ENCODE results near the gene HAUS7.

The HAUS7 gene

DNA sequence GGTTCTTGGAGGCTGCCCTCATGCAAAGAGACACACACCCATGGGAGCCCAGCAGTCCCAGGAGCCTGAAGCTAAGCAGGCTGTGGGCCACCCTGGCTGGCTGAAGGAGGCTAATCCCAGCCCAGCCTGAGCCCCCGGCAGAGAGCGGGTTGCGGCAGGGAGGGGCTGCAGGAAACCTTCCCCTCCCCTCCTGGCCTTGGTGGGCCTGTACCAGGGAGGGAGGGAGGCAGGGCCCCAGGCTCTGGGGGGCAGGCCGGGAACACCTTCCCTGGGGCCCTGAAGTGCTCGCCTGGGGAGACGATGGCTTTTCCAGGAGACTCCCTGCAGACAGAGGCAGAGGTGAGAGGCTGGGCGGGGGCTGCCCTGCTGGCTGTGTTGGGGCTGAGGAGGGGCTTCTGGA is 28.1 kb upstream of the HAUS7 start:
- no peak for DNase-seq

DNA sequence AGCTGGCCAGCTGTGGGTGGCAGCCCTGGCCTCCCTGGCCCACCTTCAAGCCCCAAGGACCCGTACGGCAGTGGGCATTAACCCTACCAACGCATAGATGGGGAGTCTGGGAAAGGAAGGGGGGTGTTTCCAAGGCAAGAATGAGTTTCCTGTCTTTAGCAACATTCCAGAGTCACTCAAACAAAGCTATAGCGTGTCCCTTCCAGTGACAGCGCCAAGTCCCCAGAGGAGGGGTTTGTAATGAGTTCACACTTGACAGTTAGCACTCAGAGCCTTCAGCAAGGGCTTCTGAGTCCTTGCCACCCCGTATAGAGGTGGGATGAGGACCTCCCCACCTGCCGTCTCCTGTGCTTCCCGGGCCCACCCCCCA is 26.2 kb upstream of the HAUS7 start:
- DNase-seq, result no peak

DNA sequence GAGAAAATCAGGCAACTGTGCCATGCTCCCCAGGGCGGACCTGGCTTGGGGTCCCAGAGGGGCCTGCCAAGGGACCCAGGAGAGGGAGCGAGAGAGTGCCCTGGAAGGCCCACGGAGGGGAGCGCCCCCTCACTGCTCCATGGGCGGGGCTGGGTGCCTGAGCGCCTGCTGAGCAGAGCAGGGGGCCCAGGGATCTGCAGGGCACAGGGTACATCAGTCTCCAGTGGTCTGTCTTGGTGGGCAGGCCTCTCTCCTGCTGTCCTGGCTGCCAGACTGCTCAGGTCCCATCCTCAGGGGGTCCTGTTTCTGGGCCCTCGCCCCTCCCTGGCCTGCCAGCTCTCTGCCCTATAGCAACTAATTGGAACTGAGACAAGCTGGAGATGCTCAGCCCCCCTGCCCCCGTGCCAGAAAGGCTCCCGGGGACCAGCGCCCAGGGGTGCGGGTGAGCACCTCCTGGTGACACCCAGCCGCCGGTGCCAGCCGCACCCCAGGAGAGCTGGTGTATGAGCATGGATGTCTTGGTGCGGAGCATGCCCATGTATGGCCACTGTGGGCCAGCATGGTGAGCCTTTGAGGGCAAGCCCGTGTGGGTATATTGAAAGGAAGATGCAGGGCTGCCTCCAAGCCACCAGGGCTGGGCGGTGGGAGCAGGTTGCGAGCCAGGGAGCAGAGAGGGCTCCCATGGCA is 25.7 kb upstream of the HAUS7 start:
- DNase-seq, result no peak

- DNase-seq, result no peak
These were observed 25.0 kb upstream of the HAUS7 start for GRCh38 chrX:153495362-153495751.

DNA sequence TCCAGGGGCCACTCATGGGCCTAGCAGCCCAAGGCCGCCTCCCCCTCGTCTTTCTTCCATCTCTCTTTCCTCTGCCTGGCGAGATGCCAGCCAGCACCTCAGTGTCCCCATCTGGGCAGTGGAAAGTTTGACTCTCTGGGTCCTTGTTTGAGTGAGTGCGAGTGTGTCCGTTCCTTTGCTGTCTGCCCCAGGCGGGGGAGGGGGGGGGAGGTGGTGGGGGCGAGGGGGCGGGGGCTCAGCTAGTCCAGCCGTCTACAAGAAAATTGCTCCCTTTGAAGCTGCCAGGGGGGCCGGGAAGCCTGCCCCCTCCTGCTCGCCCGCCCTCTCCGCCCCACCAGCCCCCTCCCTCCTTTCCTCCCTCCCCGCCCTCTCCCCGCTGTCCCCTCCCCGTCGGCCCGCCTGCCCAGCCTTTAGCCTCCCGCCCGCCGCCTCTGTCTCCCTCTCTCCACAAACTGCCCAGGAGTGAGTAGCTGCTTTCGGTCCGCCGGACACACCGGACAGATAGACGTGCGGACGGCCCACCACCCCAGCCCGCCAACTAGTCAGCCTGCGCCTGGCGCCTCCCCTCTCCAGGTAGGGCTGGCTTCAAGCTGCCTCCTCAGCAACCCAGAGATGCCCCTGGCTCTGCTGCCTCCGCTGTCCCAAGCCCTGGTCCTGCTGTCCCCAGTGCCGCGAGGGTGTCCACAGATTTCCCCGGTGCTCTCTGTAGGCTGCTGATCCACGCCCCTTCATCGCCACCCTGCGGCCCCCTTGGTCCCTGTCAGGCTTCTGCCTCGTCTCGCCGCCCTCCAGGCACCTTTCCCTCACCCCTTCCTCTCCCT is 24.4 kb upstream of the HAUS7 start, which contains the start of gene BGN:
BGN (plus strand) TSS at position 440 of the 821 bp plus-strand sequence. CDS start 9,652 bp downstream, outside the sequence.
- DNase-seq, result peak; percentile 8

GRCh38 chrX:153494061-153494460 is 23.7 kb upstream of the HAUS7 start:
- no peak for DNase-seq

DNA sequence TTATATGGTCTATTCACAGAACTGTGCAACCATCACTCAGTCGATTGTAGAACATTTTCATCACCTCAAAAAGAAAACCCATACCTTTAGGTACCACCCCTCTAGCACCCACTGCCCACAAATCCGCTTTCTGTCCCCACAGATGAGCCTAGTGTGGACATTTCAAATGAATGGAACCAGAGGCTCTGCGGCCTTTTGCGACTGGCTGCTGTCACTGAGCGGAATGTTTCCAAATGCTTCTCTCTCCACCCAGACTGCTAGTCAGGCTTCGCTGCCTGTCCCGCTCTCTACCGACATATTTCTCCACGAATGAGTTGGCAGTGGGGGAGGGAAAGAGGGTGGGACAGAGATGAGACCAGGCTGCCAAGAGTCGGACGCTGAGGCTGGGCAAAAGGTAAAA is 22.7 kb upstream of the HAUS7 start:
- no peak for DNase-seq

GRCh38 chrX:153492543-153492942 is 22.2 kb upstream of the HAUS7 start:
- DNase-seq, result no peak

DNA sequence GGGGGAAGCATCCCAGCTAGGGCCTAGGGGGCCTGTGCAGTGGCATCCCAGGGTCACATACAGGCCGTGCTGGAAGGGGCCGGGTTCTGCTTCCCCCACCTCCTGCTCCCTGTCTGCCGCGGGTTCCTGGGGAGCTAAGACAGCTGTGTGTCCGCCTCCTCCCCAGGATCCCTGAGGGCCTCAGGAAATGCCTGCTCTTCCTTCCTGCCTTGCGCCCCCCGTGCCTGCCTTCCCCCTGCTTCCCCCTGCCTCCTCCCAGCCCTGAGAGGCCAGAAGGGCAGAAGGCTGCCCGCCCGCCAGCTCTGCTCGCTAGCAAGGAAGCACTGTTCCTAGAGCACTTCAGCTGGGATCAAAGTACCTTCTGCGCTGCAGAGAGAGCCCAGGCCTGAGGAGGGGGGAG is 21.5 kb upstream of the HAUS7 start:
- DNase-seq, result no peak

DNA sequence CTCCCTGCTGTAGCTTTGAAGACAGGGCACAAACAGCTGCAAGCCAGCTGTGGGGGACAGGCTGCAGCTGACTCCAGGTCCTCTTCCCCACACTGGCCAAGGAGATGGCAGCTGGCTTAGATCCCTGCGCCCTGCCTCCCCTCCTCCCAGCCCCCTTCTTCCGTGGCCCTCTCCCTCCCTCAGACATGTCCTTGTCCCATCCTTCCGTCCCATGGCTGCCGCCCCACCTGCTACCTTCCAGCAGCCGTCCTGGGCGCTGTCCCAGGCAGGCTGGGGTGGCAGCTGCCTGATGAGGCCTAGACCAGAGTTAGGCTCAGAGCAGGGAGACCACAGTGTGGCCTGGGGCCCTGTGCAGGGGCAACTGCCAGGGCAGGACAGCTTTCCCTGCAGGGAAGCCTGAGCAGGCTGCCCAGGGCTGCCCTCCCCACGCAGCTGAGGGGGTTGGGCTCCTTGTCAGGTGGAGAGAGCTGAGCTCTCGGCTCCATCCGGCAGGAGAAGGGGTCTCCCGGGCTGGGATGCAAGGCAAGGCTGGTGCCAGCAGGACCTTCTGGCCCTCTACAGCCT is 21.1 kb upstream of the HAUS7 start:
- no peak for DNase-seq

- no peak for DNase-seq
These were observed 20.0 kb upstream of the HAUS7 start for GRCh38 chrX:153490217-153490930.

DNA sequence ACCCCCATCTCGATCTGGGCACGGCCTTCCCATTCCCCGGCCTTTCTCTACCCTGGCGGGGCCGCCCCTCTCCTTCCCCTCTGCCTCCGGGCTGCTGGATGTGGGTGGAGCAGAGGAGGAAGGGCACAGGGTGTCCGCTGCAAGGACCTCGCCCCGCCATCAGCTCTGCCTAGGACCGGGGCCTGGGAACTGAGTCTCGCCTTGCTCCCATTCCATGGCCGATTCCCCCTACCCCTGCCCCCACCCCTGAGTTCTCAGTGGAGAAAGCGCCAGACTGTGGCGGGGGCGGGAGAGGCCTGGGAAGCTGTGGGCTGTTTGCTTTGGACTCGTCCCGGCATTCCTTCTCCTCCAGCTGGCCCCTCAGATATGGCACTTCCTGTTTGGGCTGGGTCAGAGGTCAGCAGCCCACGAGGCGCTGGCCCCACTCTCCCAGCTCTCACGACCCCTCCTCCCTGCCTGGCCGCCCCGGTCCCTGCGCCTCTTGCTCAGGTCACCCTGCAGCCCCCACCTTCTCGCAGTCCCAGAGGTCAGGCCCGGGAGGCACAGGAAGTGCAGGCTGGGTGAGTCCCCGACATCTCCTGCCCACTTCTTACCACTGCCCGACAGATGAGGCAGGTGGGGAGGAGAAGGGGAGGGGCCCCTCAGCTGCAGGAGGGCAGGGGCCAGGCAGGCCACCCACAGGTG is 18.0 kb upstream of the HAUS7 start:
- no peak for DNase-seq

GRCh38 chrX:153487590-153488071 is 17.3 kb upstream of the HAUS7 start:
- no peak for DNase-seq

- DNase-seq, result no peak
These were observed 15.8 kb upstream of the HAUS7 start for GRCh38 chrX:153486171-153486570.

DNA sequence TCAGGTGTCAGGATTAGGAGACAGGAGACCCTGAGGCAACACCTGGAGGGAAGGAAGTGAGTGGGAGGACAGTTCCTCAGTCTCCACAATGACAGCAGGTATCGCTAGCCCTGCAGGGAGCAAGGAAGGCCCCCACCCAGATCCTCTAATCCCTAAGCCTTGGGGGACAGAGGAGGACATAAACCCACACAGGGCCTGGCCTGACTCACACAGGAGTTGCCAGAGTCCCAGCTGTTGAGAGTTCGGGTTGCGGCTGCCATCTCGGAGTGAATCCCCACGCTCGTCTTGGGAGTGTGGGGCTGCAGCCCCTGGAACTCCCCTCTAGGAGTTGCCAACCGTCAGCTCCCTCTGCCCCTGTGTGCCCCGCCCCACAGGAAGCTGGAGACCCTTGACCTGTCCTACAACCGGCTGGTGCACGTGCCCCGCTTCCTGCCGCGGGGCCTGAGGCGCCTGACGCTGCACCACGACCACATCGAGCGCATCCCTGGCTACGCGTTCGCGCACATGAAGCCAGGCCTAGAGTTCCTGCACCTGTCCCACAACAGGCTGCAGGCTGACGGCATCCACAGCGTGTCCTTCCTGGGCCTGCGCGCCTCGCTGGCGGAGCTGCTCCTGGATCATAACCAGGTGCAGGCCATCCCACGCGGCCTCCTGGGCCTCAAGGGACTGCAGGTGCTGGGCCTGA is 15.2 kb upstream of the HAUS7 start:
- no peak for DNase-seq

DNA sequence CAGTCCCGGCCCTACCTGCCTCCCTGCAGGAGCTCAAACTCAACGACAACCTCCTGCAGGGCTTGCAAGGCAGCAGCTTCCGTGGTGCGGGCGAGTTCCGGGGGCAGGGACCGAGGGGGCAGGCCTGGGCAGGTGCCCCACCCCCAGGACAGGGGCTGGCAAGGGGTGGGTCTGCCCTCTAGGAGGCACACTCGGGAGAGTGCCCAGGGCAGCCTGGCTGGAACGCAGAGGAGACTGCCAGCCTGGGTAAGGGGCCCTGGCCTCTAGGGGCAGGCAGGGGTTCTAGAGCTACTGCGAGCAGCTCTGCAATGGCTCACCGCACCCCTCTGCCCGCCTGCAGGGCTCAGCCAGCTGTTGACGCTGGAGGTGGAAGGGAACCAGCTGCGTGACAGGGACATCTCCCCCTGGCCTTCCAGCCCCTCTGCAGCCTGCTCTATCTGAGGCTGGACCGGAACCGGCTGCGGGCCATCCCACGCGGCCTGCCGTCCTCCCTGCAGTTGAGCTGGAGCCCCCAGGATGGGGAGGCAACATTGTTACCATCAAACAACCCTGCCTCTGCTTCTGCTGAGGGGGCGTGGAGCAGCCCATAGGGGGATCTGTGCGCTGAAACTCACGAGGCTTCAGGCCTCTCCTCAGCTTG is 12.1 kb upstream of the HAUS7 start:
- no peak for DNase-seq

GRCh38 chrX:153481043-153481442 is 10.7 kb upstream of the HAUS7 start:
- DNase-seq, result no peak

GRCh38 chrX:153478746-153479145 is 8.4 kb upstream of the HAUS7 start:
- DNase-seq, result no peak

- no peak for DNase-seq
These were observed 7.5 kb upstream of the HAUS7 start for GRCh38 chrX:153477901-153478300.

DNA sequence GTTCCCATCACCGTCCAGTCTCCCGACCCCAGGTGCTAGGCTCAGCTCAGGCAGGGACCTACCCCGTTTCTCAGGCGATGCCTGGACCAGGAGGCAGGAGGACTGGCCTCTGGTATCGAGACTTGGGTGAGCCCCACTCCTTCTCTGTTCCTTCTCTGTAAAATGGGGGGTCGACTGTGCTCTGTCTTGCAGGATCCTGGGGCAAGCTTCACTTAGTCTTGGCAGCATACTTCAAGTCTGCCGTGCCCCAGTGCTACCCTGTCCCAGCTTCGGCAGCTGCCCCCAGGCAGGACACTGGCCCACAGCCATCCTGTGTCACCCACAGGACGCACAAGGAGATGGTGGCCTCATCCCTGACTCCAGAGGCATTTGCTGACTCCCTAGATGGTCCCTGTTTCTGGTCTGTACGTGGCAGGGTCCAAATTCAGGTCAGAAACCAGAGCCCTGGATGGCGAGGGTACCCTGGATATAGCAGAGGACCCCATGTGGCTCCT is 7.0 kb upstream of the HAUS7 start:
- no peak for DNase-seq

DNA sequence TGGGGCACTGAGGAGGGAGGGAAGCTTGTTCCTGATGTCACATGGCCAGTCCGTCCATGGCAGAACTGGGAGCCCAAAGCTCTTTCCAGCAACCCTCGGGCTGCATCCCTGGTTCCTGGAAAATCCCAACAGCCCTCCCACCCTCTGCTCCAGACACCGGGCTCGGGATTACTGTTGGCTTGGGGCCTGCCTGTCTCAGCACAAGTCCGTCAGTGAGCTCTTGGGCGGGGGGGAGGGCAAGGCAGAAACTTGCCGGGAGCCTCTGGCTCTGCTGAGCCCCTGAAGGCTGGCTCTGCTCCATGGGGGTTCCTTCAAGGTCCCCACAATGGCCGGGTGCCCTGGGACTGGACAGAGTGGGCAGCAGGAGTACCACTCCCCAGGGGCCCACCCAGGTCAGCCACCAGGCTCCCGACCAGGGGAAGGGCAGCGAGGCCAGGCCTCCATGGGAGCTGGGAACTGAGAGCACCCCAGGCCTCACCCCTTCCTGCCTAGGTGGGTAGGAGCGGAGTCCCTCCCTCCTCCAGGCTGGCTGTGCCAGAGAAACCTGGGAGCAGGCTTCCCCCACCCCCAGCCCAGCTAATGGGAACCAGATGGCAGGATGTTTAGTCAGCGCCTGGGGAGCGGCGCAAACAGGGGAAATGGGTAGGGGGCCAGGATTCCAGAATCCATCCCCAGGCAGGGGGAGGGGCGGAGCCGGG is 6.4 kb upstream of the HAUS7 start:
- no peak for DNase-seq

Data from CD4-positive, alpha-beta T cell treated with Interleukin-21 for 1 hour (primary cell).